Activated CD4-positive, alpha-beta T cell treated with anti-CD3 and anti-CD28 coated beads, Interleukin-2, Interleukin-4, amounts not matched to agents 100 ng/mL and 50 ng/mL, durations not matched to agents 16 hours and 8 hours (primary cell): ENCODE data around the gene LRP4.
A peak's percentile ranks its signal among the peaks of the same experiment; 100 is the strongest.

ENCODE experiments used
- DNase-seq: peaks from one replicate; pipeline ENCODE4 v3.0.0-alpha.2; 2020; ENCODE audit warnings: low spot score

Gene LRP4

DNA sequence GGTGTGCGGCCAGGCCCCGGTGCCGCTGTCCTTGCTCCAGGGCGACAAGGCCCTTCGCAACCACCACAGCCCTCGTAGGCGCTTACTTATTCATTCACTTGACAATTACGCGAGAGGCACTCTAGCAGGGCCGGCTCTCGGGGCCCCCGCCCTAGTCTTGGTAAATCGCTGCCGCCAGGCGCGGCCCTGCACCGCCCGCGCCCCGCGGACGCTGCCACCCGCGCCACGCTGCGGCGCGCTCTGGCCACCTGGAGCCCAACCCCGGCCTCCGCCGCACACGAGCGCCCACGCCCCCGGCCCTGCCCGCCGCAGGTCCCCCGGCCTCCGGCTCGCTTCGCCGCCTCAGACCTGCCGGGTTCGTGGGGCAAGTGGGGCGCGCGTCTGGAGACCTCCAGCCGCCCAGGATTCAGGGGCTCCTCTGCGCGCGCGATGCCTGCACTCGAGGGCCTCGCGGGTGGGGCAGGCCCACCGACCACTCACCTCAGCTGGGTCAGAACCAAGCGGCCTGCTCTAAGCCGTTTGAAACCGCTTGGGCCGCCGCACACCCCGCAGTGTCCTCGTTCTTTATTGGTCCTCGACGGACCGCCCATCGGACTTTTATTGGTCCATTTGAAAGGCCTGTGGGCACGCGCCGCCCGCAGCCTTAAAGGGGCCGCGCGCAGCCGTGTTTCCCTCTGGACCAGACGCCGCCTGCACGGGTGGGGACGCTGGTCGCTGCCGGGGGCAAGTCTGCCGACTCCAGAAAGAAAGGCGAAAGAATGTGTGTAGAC, 72.4 kb downstream of the LRP4 start, which contains the start of gene CKAP5:
Gene CKAP5 (minus strand): TSS at position 541 of the 770 bp plus-strand sequence. CDS start 25,049 bp downstream, outside the sequence.
- DNase-seq = peak; percentile 93

DNA sequence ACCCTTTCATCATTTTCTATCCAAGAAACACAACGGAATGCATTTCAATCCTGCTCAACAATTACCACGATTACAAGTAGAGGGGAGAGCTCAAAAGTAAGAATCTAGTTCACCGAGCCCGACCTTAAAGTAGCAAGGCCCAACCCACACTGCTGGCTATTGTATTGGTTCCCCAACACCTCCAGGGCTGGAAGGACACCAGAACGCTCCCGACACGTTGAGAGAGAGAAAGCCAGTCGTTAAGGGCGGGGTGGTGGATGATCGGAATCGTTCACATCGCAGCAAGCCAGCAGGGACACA, 73.0 kb downstream of the LRP4 start:
- DNase-seq = no peak

DNA sequence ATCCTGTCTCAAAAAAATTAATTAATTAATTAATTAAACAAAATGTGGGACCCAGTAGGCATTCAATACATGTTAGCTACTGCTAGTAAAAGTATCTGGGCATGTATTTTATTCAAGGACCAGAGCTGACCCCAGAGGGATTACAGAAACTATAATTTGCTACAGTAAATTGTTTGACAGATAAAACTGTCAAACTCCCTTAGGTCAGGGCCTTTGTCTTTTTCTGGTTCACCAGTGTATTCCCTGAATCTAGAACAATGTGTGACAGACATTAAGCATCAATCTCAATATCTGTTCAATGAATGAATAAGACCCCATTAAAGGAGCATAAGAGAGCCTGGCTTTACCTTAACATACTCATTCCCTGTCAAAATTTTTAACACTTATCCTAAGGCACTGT, 78.2 kb downstream of the LRP4 start:
- no peak for DNase-seq

DNA sequence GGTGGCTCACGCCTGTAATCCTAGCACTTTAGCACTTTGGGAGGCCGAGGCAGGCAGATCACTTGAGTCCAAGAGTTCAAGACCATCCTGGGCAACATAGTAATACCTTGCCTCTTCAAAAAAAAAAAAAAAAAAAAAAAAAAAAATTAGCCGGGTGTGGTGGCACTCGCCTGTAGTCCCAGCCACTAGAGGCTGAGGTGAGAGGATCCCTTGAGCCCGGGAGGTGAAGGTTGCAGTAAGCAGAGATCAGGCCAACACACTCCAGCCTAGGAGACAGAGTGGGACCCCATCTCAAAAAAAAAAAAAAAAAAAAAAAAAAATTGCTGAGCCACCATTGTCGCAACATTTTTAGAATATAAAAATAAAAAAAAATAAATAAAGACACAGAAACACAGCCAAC, 79.8 kb downstream of the LRP4 start:
- DNase-seq = no peak

DNA sequence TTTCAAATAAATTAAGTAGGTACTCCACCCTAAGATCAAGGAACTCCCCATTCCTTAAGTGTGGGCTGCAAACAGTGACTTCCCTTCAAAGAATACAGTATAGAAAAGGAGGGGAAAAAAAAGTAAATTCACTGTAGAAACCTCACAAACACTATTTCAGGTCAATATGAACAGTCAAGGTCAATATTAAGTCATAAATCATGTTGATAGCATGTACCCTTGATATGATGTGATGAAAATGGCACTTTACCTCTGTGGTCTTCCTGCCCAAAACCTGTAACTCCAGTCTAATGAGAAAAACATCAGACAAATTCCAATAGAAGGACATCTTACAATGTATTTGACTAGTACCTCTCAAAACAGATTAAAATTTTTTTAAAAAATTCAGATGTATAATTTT, 80.5 kb downstream of the LRP4 start:
- DNase-seq = no peak

DNA sequence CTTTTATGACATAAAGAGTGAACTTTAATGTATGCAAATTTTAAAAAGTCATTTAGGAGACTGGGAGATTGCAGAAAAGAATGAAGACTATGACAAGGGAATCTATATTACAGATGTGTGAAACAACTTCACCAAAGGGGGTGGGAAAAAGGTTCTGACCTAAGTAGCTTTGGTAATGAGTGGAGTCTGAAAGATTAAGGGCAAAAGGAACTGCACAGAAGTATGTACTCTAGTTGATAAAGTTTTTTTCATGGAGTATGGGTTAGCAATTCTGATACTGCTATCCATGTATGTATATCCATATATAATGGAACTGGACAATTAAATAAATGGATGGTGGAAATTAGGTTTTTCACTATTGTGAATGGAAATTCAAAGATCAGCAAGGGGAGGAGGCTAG, 81.5 kb downstream of the LRP4 start:
- no peak for DNase-seq

DNA sequence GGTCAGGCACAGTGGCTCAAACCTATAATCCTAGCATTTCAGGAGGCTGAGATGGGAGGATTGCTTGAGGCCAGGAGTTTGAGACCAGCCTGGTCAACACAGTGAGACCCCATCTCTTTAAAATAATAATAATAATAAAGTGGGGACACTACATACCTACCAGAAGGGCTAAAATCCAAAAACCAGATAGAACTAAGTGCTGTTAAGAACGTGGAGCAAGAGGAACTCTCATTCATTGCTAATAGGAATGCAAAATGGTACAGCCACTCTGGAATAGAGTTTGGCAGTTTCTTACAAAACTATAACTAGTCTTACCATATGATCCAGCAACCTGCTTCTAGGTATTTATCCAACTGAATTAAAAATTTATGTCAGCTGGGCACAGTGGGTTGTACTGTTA, 81.9 kb downstream of the LRP4 start:
- no peak for DNase-seq

DNA sequence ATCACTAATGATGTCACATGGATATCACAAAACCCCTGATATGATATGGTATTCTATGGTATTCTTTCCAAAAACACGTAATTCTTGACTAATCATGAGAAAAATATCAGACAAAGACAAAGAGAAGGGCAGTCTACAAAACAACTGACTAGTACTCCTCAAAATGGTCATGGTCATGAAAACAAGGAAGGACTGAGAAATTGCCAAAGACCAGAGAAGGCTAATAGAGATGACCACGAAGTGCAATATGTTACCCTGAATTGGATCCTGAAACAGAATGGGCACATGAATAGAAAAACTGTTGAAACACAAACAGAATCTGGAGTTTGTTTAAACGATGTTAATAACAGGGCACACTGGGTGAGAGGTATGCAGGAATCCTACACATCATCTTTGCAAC, 82.5 kb downstream of the LRP4 start:
- DNase-seq = no peak

DNA sequence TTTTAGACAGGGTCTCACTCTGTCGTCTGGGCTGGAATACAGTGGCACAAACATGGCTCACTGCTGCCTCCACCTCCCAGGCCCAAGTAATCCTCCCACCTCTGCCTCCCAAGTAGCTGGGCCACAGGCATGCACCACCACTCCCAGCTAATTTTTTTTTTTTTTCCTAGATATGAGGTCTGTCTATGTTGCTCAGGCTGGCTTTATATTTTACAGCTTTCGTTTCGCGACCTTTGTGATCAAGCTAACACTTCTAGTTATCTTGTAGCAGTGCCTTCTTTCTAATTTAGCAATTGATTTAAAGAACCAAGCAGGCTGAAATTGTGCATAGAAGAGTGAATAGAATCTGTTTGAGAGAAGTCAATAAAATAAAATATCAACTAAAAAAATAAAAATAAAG, 83.5 kb downstream of the LRP4 start:
- no peak for DNase-seq

DNA sequence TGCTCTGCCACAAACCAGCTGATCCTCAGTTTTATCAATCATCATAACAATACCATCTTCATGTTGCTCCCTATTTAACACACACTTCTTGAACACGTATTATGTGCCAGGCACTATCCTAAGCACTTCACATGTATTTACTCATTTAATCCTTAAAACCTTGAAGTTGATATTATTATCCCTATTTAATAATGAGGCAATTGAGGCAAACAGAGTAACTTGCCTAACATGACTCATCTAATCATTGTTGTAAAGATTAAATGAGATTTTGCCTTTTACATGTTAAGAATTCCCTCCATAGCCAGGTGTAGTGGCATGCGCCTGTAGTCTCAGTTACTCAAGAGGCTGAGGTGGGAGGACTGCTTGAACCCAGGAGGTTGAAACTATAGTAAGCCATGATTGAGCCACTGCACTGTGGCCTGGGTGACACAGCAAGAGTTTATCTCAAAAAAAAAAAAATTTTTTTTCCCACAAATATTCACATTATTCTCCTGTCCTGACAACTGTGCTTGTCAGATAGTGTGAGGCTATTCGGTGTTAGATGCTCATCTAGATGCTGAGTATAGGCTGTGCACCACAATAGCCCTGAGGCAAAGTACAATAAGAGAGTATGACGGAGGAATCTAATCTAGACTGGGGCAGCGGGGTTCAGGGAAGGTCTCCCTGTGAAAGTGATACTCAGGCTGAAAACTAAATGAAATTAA, 85.7 kb downstream of the LRP4 start:
- DNase-seq = no peak

DNA sequence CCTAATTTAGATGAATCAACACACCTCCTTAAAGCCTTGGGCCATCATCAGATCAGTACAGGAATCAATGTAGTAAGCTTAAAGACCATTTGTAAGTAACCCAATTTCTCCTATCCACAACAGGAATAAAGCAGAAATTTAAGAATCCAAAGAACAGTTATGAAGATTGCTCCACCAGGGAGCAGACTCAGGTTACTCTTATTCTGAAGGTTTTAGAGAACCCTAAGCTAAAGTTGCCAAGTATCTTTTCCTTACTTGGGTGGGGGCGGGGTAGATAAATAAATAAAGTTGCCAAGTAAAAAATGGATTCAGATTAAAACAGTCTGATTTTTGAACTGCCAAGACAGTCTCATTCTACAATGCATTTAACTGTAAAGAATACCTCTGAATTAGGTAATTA, 90.4 kb downstream of the LRP4 start:
- DNase-seq = no peak

DNA sequence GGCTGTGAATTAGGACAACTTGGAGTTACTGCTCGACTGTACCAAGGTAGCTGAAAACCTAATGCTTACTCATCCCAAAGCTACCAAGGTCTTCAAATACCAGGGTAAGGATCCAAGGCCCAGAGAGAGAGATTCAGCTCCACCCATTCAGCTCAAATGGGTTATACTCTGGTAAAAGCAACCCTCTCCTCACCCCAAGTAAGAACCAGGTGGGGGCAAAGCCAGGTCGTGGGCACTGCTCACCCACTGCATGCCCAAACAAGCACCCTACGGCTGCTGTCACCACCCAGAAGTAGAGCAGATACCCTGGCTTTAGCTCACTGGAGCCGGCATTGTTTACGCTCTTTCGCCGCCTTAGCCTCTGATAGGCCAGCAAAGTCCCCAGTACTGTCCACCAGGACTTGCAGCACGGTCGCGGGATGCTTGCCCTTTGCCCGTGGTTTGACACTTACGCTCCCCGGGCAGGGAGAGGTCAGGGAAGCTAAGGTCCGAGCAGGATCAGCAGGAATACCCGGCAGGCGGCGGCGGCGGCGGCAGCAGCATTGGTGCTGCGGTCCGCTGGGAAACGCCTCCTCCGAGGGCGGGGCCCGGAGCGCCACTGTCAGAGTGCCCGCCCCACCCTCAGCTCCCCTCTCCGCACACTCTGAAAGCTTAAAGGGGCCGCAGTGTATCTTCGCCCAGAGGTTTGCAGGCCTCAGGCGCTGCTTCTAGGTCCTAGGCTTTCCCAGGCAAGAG, 91.9 kb downstream of the LRP4 start:
- peak; percentile 49 for DNase-seq

DNA sequence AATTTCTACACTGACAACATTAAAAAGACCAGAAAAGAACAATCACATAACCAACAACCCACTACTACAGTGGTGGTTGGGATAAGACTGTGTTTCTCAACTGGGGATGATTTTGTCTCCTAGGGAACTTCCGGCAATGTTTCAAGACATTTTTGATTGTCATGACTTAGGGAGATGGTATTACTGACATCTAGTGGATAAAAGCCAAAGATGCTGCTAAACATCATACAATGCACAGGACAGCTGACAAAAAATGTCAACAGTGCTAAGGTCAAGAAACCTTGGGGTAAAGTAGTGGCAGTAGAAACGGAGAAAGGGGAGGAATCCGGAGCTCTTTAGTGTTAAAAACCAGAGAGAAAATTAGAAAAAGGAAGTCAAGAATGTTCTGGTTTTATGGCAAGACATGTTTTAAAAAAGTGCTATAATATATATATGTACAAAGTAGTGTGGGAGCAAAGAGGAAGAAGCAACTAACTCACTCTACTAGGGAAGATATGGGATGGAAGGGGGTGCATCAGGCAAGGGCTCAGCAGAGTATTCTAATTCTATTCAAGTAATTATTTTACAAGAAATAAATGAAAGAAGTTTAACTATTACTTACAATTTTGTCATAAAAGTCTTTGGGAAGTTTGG, 109.4 kb downstream of the LRP4 start:
- peak; percentile 17 for DNase-seq
